ENCODE data around the gene SLC35G3. TPM values are rescaled to one million over a fixed set of nuclear protein-coding genes. Genes with fewer than 3 reads are reported as not detected.

The SLC35G3 gene
- total and polyA plus RNA-seq, 2 experiments from 2014 or later: not detected

DNA sequence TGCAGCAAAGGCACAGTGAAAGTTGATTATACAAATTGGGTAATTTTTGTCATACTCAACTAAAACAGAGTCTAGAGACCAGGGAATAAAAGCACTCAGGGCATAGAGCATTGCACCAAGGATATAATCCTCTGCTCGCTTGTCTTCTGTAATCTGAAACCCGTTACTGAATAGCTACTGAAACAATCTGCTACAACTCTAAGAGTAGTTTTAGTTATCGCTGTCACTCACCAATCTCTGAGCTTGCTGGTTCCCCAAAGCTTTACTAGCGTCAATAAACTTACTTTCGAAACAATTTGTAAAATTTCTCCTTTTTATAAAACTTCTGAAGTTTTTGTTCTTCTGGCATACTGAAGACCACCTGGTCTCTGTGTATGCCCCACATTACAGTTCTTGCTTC is 22.9 kb upstream of the SLC35G3 start:
- Histone ChIP-seq H3K36me3 (ENCODE audit: insufficient read depth) (no peaks in the 10 kb centered on the region), H3K9me2 (ENCODE audit: insufficient read depth) (no peaks in the 10 kb centered on the region), H3K27ac (ENCODE audit: low read depth) (no peak overlapping the region), H4K20me1 (replicated peaks; ENCODE audit: insufficient read depth) (no peaks in the 10 kb centered on the region), H3K79me2 (replicated peaks; ENCODE audit: insufficient read depth) (no peaks in the 10 kb centered on the region), H2AFZ (no peak overlapping the region), H3K4me2 (no peak overlapping the region), H3K4me1 (ENCODE audit: insufficient read depth) (no peaks in the 10 kb centered on the region), H3F3A (replicated peaks; ENCODE audit: low read depth) (no peaks in the 10 kb centered on the region), H3K4me3 (no peak overlapping the region), H3K27me3 (ENCODE audit: insufficient read depth) (no peaks in the 10 kb centered on the region)
- no peak for ATAC-seq
- H3K4me1 Mint-ChIP-seq: peaks cover 6% of the 10 kb centered on the region
- no peak for DNase-seq (ENCODE audit: low spot score)
- H3K27ac Mint-ChIP-seq: no peak overlapping the region
- no peaks in the 10 kb centered on the region for H3K36me3 Mint-ChIP-seq (ENCODE audit: low read depth)
- H3K27me3 Mint-ChIP-seq (ENCODE audit: insufficient read depth, low read depth, poor library complexity): peaks cover 4% of the 10 kb centered on the region
- H3K9me3 Mint-ChIP-seq: no peaks in the 10 kb centered on the region; the same call in 2 of the 3 replicates
- H3K4me3 Mint-ChIP-seq: no peak overlapping the region
- no peak for TF ChIP-seq ZNF114 (CRISPR knock-in tag; IDR thresholded peaks at IDR 0.05)
- TF ChIP-seq, protein P1, sequence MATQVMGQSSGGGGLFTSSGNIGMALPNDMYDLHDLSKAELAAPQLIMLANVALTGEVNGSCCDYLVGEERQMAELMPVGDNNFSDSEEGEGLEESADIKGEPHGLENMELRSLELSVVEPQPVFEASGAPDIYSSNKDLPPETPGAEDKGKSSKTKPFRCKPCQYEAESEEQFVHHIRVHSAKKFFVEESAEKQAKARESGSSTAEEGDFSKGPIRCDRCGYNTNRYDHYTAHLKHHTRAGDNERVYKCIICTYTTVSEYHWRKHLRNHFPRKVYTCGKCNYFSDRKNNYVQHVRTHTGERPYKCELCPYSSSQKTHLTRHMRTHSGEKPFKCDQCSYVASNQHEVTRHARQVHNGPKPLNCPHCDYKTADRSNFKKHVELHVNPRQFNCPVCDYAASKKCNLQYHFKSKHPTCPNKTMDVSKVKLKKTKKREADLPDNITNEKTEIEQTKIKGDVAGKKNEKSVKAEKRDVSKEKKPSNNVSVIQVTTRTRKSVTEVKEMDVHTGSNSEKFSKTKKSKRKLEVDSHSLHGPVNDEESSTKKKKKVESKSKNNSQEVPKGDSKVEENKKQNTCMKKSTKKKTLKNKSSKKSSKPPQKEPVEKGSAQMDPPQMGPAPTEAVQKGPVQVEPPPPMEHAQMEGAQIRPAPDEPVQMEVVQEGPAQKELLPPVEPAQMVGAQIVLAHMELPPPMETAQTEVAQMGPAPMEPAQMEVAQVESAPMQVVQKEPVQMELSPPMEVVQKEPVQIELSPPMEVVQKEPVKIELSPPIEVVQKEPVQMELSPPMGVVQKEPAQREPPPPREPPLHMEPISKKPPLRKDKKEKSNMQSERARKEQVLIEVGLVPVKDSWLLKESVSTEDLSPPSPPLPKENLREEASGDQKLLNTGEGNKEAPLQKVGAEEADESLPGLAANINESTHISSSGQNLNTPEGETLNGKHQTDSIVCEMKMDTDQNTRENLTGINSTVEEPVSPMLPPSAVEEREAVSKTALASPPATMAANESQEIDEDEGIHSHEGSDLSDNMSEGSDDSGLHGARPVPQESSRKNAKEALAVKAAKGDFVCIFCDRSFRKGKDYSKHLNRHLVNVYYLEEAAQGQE (IDR thresholded peaks at IDR 0.05; ENCODE audit: unreplicated experiment): no peak
- no peak for TF ChIP-seq JUNB (IDR thresholded peaks at IDR 0.05; ENCODE audit: unreplicated experiment)
- TF ChIP-seq, protein P2, sequence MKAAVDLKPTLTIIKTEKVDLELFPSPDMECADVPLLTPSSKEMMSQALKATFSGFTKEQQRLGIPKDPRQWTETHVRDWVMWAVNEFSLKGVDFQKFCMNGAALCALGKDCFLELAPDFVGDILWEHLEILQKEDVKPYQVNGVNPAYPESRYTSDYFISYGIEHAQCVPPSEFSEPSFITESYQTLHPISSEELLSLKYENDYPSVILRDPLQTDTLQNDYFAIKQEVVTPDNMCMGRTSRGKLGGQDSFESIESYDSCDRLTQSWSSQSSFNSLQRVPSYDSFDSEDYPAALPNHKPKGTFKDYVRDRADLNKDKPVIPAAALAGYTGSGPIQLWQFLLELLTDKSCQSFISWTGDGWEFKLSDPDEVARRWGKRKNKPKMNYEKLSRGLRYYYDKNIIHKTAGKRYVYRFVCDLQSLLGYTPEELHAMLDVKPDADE (IDR thresholded peaks at IDR 0.05): no peak
- TF ChIP-seq STAT1 (IDR thresholded peaks at IDR 0.05; ENCODE audit: unreplicated experiment): no peak
- TF ChIP-seq EZH2 (IDR thresholded peaks at IDR 0.05; ENCODE audit: low read depth, unreplicated experiment): no peak
- no peak for TF ChIP-seq CREB1 (CRISPR knock-in tag; IDR thresholded peaks at IDR 0.05; ENCODE audit: low read depth)
- TF ChIP-seq ZNF462 (CRISPR knock-in tag; IDR thresholded peaks at IDR 0.05): no peak
- no peak for TF ChIP-seq ZNF331 (CRISPR knock-in tag; IDR thresholded peaks at IDR 0.05; ENCODE audit: low read depth)
- TF ChIP-seq POLR2AphosphoS5 (IDR thresholded peaks at IDR 0.05; ENCODE audit: low read depth): no peak
- no peak for TF ChIP-seq CTCF (conservative IDR thresholded peaks at IDR 0.05; ENCODE audit: low read depth in 2 of 2)
- no peak for TF ChIP-seq EZH2phosphoT487 (IDR thresholded peaks at IDR 0.05; ENCODE audit: unreplicated experiment)
- no peak for TF ChIP-seq NANOG (IDR thresholded peaks at IDR 0.05; ENCODE audit: borderline replicate concordance)
